Thoracic aorta (tissue), 2 donors: ENCODE results near the gene OR6C75. TPM values are rescaled to one million over a fixed set of nuclear protein-coding genes. Genes with fewer than 3 reads are reported as not detected.
A peak's percentile ranks its signal among the peaks of the same experiment; 100 is the strongest.
"Not testable (repeated sequence)": the region's sequence is repeated elsewhere in the genome, so short reads cannot be mapped to it uniquely, and the experiment has no call there.

Experiments
- ATAC-seq: fragments of 150-250 bp; one replicate; pipeline ENCODE4 v1.8.0; 2017; ENCODE audit warnings: low read depth; ENCODE audit not compliant: insufficient number of reproducible peaks, low FRiP score
- DNase-seq: peaks from one replicate; pipeline ENCODE4 v3.0.0-alpha.2; 2020; ENCODE audit warnings: low spot score
- H3K27ac ChIP-seq, 2 donors: fragments of 200-600 bp; sonication (generic); 1 replicate in 1 of 2; 2 replicates in 1 of 2; pipeline ENCODE4 v1.5.1; 2016; ENCODE audit warnings: mild to moderate bottlenecking in 2 of 2, moderate library complexity in 2 of 2
- H3K27me3 ChIP-seq: fragments of 200-600 bp; sonication (generic); replicated peaks from 2 replicates; pipeline ENCODE4 v1.6.0; 2016; ENCODE audit warnings: mild to moderate bottlenecking; ENCODE audit not compliant: insufficient read depth
- H3K36me3 ChIP-seq: fragments of 200-600 bp; sonication (generic); one replicate; pipeline ENCODE4 v1.5.1; 2016
- H3K4me1 ChIP-seq, 2 donors: fragments of 200-600 bp; sonication (generic); 1 replicate in 1 of 2; 2 replicates in 1 of 2; pipeline versions ENCODE4 v1.5.1 to v1.6.0; 2016; ENCODE audit warnings: low read depth in 2 of 2, mild to moderate bottlenecking in 1 of 2; ENCODE audit not compliant: control insufficient read depth in 1 of 2
- H3K4me3 ChIP-seq: fragments of 200-600 bp; sonication (generic); 2 replicates; pipeline ENCODE4 v1.5.1; 2016; ENCODE audit warnings: mild to moderate bottlenecking
- H3K9me3 ChIP-seq: fragments of 200-600 bp; sonication (generic); 2 replicates; pipeline ENCODE4 v1.5.1; 2016
- total RNA-seq, 2 donors: library from RNA; depleted of rRNA; stranded (reverse); fragments of >200 nt; gene quantifications; one replicate each; pipeline versions ENCODE4 v1.1.0 to v1.2.3, GENCODE V29; 2016
- TF ChIP-seq, protein P1 (sequence below): fragments of 200-600 bp; sonication (generic); IDR thresholded peaks from one replicate; pipeline ENCODE4 v1.5.1; 2019; ENCODE audit warnings: antibody characterized with exemption

OR6C75 gene
- total RNA-seq, 2 donors from 2014 or later = not detected

DNA sequence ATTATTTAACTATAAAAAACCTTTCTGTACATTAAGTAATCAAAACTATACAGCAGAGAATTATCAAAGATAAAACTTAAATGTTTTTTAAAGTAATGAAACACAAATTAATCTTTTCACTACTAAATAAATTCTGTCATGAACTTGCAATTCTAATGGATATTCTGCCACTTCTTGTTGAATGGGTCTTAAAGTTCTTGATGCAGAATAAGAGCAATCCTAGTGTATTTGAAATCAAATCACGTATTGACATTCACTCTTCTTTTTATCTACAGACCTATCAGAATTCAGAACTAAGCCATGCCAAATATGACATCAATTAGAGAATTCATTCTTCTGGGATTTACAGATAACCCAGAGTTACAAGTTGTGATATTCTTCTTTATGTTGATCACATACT lies 37.5 kb downstream of the OR6C75 start, which contains the start of gene OR6C65:
OR6C65 (plus strand) TSS at position 301 of the 400 bp plus-strand sequence; CDS start at position 301, 0 bp downstream.
- ATAC-seq (no peak), DNase-seq (no peak)
- no peaks in the 10 kb centered on the region for H3K9me3 ChIP-seq
- no peak within 1 kb of the TSS for H3K27ac ChIP-seq
- H3K4me3 ChIP-seq = no peak within 1 kb of the TSS
- no peaks in the 10 kb centered on the region for H3K4me1 ChIP-seq
- no peaks in the 10 kb centered on the region for H3K27me3 ChIP-seq
- TF ChIP-seq, protein P1, sequence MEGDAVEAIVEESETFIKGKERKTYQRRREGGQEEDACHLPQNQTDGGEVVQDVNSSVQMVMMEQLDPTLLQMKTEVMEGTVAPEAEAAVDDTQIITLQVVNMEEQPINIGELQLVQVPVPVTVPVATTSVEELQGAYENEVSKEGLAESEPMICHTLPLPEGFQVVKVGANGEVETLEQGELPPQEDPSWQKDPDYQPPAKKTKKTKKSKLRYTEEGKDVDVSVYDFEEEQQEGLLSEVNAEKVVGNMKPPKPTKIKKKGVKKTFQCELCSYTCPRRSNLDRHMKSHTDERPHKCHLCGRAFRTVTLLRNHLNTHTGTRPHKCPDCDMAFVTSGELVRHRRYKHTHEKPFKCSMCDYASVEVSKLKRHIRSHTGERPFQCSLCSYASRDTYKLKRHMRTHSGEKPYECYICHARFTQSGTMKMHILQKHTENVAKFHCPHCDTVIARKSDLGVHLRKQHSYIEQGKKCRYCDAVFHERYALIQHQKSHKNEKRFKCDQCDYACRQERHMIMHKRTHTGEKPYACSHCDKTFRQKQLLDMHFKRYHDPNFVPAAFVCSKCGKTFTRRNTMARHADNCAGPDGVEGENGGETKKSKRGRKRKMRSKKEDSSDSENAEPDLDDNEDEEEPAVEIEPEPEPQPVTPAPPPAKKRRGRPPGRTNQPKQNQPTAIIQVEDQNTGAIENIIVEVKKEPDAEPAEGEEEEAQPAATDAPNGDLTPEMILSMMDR = no peak
- H3K36me3 ChIP-seq = no peaks in the 10 kb centered on the region

GRCh38 chr12:55407866-55408265 lies 45.1 kb downstream of the OR6C75 start:
- Histone ChIP-seq H3K27me3 (no peaks in the 10 kb centered on the region), H3K36me3 (no peaks in the 10 kb centered on the region), H3K9me3 (peaks cover 3% of the 10 kb centered on the region), H3K27ac (no peak overlapping the region), H3K4me3 (no peak overlapping the region), H3K4me1 (no peaks in the 10 kb centered on the region)
- TF ChIP-seq, protein P1 = no peak
- ATAC-seq = no peak
- no peak for DNase-seq

GRCh38 chr12:55409133-55409532 lies 46.4 kb downstream of the OR6C75 start:
- H3K9me3 ChIP-seq, H3K4me1 ChIP-seq, ATAC-seq, DNase-seq, H3K36me3 ChIP-seq, H3K27ac ChIP-seq, H3K27me3 ChIP-seq, H3K4me3 ChIP-seq: not testable (repeated sequence)

- ATAC-seq, DNase-seq, H3K27ac ChIP-seq, H3K4me3 ChIP-seq, H3K9me3 ChIP-seq, H3K36me3 ChIP-seq, H3K4me1 ChIP-seq, H3K27me3 ChIP-seq: not testable (repeated sequence)
Measured at GRCh38 chr12:55412138-55412537, 49.4 kb downstream of the OR6C75 start.

- ATAC-seq, H3K36me3 ChIP-seq, H3K4me1 ChIP-seq, DNase-seq, H3K27me3 ChIP-seq, H3K27ac ChIP-seq, H3K4me3 ChIP-seq, H3K9me3 ChIP-seq: not testable (repeated sequence)
Measured at GRCh38 chr12:55413498-55414388, 51.0 kb downstream of the OR6C75 start.

- not testable (repeated sequence) for ATAC-seq, H3K36me3 ChIP-seq, H3K4me1 ChIP-seq
Measured at GRCh38 chr12:55414396-55414823, 51.6 kb downstream of the OR6C75 start.

GRCh38 chr12:55414889-55415288 lies 52.1 kb downstream of the OR6C75 start:
- DNase-seq, H3K4me1 ChIP-seq, H3K36me3 ChIP-seq, H3K27ac ChIP-seq, H3K9me3 ChIP-seq, ATAC-seq, H3K27me3 ChIP-seq: not testable (repeated sequence)
- H3K4me3 ChIP-seq = peak overlapping the region; percentile 14

More at GRCh38 chr12:55414396-55414823, 51.6 kb downstream of the OR6C75 start:
- not testable (repeated sequence) for H3K4me3 ChIP-seq, H3K27ac ChIP-seq, DNase-seq, H3K9me3 ChIP-seq, H3K27me3 ChIP-seq
